ENCODE data around the gene EVA1C. TPM values are rescaled to one million over a fixed set of nuclear protein-coding genes. Genes with fewer than 3 reads are reported as not detected.

The EVA1C gene
- total and polyA plus RNA-seq, 2 experiments from 2014 or later = 4.6 to 6.9 TPM

GRCh38 chr21:32442566-32443318 lies 30.2 kb downstream of the EVA1C start (continued):
- TF ChIP-seq ZNF462 (CRISPR knock-in tag; IDR thresholded peaks at IDR 0.05) = no peak

- H3K36me3 ChIP-seq (ENCODE audit: insufficient read depth) = no peaks in the 10 kb centered on the region
- TF ChIP-seq REST (IDR thresholded peaks at IDR 0.05; ENCODE audit: unreplicated experiment) (no peak), CREB1 (CRISPR knock-in tag; IDR thresholded peaks at IDR 0.05; ENCODE audit: low read depth) (no peak), EZH2phosphoT487 (IDR thresholded peaks at IDR 0.05; ENCODE audit: unreplicated experiment) (no peak), CTCF (conservative IDR thresholded peaks at IDR 0.05; ENCODE audit: low read depth in 2 of 2) (no peak), STAT1 (IDR thresholded peaks at IDR 0.05; ENCODE audit: unreplicated experiment) (no peak), NANOG (IDR thresholded peaks at IDR 0.05; ENCODE audit: borderline replicate concordance) (no peak)
These were observed 32.6 kb downstream of the EVA1C start for GRCh38 chr21:32445101-32445500.

More at GRCh38 chr21:32445101-32445500, 32.6 kb downstream of the EVA1C start:
- H3K79me2 ChIP-seq (replicated peaks; ENCODE audit: insufficient read depth) = no peaks in the 10 kb centered on the region
- H3K9me3 Mint-ChIP-seq = peaks cover 4% of the 10 kb centered on the region; the same call in 2 of the 3 replicates
- H3K4me3 ChIP-seq = no peak overlapping the region
- DNase-seq (ENCODE audit: low spot score) (no peak), ATAC-seq (no peak)
- H3K4me1 ChIP-seq (ENCODE audit: insufficient read depth) = no peaks in the 10 kb centered on the region
- peaks cover 5% of the 10 kb centered on the region; the same call in 2 of the 3 replicates for H3K36me3 Mint-ChIP-seq (ENCODE audit: low read depth)
- H2AFZ ChIP-seq = no peak overlapping the region
- no peak overlapping the region for H3K27ac Mint-ChIP-seq
- no peaks in the 10 kb centered on the region for H3K4me1 Mint-ChIP-seq
- peaks cover 1% of the 10 kb centered on the region for H3K27me3 Mint-ChIP-seq (ENCODE audit: insufficient read depth, low read depth, poor library complexity)
- H3F3A ChIP-seq (replicated peaks; ENCODE audit: low read depth) = no peaks in the 10 kb centered on the region
- H3K4me3 Mint-ChIP-seq = no peak overlapping the region
- no peak overlapping the region for H3K4me2 ChIP-seq
- no peaks in the 10 kb centered on the region for H3K27me3 ChIP-seq (ENCODE audit: insufficient read depth)
- no peaks in the 10 kb centered on the region for H4K20me1 ChIP-seq (replicated peaks; ENCODE audit: insufficient read depth)
- H3K9me2 ChIP-seq (ENCODE audit: insufficient read depth) = no peaks in the 10 kb centered on the region
- no peak overlapping the region for H3K27ac ChIP-seq (ENCODE audit: low read depth)
